Right ventricle myocardium superior (tissue), 1 donor: Measurements from ENCODE around the gene GNAS. TPM values are rescaled to one million over a fixed set of nuclear protein-coding genes. Genes with fewer than 3 reads are reported as not detected.
"Not testable (repeated sequence)": the region's sequence is repeated elsewhere in the genome, so short reads cannot be mapped to it uniquely, and the experiment has no call there.

Experiments used
- ATAC-seq: fragments of 200-7000 bp; cut with Tn5 transposase; one replicate; pipeline ENCODE4 v1.9.1; 2020; ENCODE audit warnings: mild to moderate bottlenecking; ENCODE audit not compliant: poor library complexity
- DNase-seq: peaks from one replicate; pipeline ENCODE4 v3.0.0-alpha.2; 2020
- intact Hi-C: fragments of 100-400 bp; cut with DNase I; formaldehyde crosslinking; loops from one replicate; pipeline ENCODE4 v1.11.2; 2022
- microRNA-seq: library from miRNA; unstranded; fragments of <30 nt; microRNA quantifications from one replicate; pipeline ENCODE4 v1.2.0, GENCODE V29; 2020
- total RNA-seq: library from RNA; stranded (reverse); fragmentation: NEBNext Ultra II Directional; extraction: Animal tissue kit (Norgen Biotek cat#: 25700); gene quantifications from one replicate; pipeline ENCODE4 v1.2.1, GENCODE V29; 2021
- donor health status: DM: no; HTN: yes; CAD: no; lungs with severe emphysema.

Gene GNAS
- total RNA-seq, 1 donor from 2014 or later = 1,453 TPM

GRCh38 chr20:58941471-58941870 lies 89.0 kb downstream of the GNAS start:
- DNase-seq = no peak
- intact Hi-C loops = no loop called here

GRCh38 chr20:58942549-58942948 lies 90.0 kb downstream of the GNAS start:
- no peak for DNase-seq
- no peak for ATAC-seq
- intact Hi-C loops = no loop called here

More at GRCh38 chr20:58941471-58941870, 89.0 kb downstream of the GNAS start:
- no peak for ATAC-seq

GRCh38 chr20:58944610-58945009 lies 92.1 kb downstream of the GNAS start:
- DNase-seq = no peak

GRCh38 chr20:58945965-58946631 lies 93.6 kb downstream of the GNAS start:
- DNase-seq (no peak), ATAC-seq (no peak)
- intact Hi-C loops = no loop called here

More at GRCh38 chr20:58944610-58945009, 92.1 kb downstream of the GNAS start:
- no peak for ATAC-seq
- intact Hi-C loops = no loop called here

GRCh38 chr20:58947797-58948388 lies 95.4 kb downstream of the GNAS start:
- ATAC-seq, DNase-seq, intact Hi-C loops: not testable (repeated sequence)

GRCh38 chr20:58950603-58951002 lies 98.1 kb downstream of the GNAS start:
- DNase-seq (no peak), ATAC-seq (no peak)
- intact Hi-C loops = no loop called here

- no peak for ATAC-seq
- intact Hi-C loops = no loop called here
Measured at GRCh38 chr20:58953050-58953449, 100.5 kb downstream of the GNAS start.

GRCh38 chr20:58956078-58956477 lies 103.6 kb downstream of the GNAS start:
- DNase-seq (no peak), ATAC-seq (no peak)
- intact Hi-C loops = no loop called here

More at GRCh38 chr20:58953050-58953449, 100.5 kb downstream of the GNAS start:
- DNase-seq = no peak

- DNase-seq (no peak), ATAC-seq (no peak)
- intact Hi-C loops = no loop called here
Measured at GRCh38 chr20:58959652-58960051, 107.1 kb downstream of the GNAS start.

Small RNAs within 50 kb of the gene (microRNA-seq; reads per million reads assigned to microRNA genes)
- gene MIR298 = not detected

Other genes starting within 250 kb of the GNAS start
- 21.8 TPM for gene STX16, start 201.4 kb upstream of the GNAS start, total RNA-seq
- gene NPEPL1, start 159.9 kb upstream of the GNAS start, total RNA-seq = 24.4 TPM
- 0.13 TPM for gene GNAS-AS1, start 1.8 kb upstream of the GNAS start, total RNA-seq
- 29.0 TPM for gene NELFCD, start 128.5 kb downstream of the GNAS start, total RNA-seq
- 133 TPM for gene CTSZ, start 154.5 kb downstream of the GNAS start, total RNA-seq
- gene TUBB1, start 166.7 kb downstream of the GNAS start, total RNA-seq = 0.22 TPM
- 143 TPM for gene ATP5F1E, start 179.6 kb downstream of the GNAS start, total RNA-seq
- 37.6 TPM for gene PRELID3B, start 190.1 kb downstream of the GNAS start, total RNA-seq